HG02623 (cell line): ENCODE results near the gene UGT1A1.

Source experiments
- ATAC-seq: cut with Tn5 transposase; IDR thresholded peaks from one replicate; pipeline ENCODE4 v1.9.1; 2021; ENCODE audit warnings: moderate library complexity; ENCODE audit not compliant: unreplicated experiment

UGT1A1 gene

DNA sequence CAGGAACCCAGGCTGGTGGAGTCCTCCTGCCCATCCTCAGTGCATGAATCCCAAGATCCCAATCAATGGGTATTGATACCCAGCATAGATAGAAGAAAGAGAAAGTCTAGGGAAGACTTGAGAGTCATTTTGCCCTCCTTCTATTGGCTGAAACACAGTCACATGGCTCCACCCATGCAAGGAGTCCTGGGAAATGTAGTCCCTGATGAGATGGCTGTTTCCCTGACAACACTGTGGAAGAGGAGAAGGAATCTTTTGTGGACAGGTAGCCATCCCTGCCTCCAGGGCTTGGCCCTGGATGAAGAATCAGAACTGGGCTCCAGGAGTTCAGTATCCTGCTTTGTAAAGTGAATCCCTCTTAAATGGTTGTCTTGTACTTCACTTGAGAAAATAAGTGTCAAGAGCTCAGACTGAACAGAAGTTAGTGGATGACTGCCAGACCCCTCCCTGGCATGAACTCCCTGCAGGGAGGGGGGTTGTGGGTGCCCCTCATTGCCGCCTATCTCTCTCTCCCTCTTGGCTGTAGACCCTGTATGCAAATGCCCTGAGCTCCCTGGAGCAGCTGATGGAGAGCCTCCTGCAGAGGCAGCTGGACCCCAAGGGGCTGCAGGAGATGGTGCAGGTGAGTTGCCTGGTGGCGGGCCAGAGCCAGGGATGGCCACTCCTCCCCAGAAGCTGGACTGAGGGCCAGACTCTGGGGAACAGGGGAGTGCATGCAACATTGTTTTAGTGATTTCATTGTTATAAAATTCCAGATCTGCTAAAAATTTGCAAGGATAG, 54.2 kb downstream of the UGT1A1 start:
- ATAC-seq: no peak

DNA sequence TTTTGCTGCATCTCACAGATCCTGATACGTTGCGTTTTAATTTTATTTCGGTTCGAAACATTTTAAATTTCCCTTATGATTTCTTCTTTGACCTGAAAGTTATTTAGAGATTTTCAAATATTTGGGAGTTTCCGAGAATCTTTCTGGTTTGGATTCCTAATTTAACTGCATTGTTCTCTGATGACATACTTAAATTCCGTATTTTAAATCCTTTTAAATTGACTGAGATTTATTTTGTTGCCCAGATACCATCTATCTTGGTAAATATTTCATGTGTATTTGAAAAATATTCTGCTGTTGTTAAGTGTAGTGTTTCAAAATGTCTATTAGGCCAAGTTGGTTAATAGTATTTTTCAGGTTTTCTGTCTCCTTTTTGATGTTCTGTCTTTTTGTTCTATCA, 55.8 kb downstream of the UGT1A1 start:
- no peak for ATAC-seq

DNA sequence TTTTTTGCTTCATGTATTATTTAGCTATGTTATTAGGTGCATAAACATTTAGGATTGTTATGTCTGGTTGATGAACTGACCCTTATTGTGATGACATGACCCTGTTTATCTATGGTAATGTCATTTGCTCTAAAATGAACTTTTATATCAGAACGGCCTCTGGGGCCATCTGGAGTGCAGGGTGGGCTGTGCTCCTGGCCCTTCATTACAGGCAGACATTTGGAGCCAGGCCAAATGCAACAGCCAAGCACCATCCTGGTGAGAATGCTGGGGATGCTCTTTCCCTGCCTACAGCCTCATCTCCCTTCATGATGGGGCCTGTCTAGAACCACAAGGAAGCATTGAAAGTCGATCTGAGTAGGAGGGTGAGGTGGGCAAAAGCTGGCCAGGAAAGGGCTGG, 56.3 kb downstream of the UGT1A1 start:
- no peak for ATAC-seq

DNA sequence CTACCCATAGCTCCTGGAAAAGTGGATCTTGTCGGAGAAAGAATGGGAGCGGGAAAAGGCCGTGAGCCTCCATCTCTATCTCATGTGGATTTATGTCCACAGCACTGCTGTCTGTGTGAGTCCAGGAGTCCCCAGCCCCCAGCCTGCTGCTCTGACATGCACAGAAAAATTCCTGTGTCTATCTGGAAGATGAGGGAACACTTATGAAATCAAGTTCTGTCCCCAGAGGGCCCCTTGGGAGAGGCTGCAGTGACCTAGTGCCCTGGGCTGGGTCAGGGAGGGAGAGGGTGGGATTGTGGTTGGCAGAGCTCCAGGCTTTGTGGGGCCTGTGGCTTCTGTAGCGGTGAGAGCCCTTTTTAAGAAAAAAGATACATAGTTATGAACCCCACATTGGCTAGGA, 56.7 kb downstream of the UGT1A1 start:
- ATAC-seq: no peak

DNA sequence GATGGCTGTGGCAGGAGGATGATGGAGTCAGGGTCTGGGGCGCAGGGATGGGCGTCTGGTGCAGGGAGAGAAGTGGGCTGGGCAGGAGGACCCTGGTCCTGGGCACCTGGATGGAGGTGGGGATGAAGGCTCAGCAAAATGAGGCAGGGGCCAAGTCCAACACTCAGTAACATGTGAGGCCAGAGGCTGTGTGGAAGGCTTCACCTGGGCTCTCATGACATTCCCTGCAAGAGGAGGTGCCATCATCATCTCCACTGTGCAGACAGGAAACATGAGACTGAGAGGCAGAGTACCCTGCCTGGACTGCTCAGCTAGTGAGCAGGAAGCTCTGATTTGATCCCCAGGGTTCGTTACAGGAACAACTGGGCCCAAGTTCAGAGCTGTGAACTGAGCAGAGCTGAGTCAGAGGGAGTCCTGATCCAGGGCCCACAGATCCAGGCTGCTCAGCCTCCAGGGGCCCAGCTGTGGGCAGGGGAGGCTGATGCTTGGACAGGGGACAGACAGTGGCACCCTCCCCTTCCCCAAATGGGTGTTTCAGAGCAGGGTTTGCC, 57.4 kb downstream of the UGT1A1 start:
- no peak for ATAC-seq

DNA sequence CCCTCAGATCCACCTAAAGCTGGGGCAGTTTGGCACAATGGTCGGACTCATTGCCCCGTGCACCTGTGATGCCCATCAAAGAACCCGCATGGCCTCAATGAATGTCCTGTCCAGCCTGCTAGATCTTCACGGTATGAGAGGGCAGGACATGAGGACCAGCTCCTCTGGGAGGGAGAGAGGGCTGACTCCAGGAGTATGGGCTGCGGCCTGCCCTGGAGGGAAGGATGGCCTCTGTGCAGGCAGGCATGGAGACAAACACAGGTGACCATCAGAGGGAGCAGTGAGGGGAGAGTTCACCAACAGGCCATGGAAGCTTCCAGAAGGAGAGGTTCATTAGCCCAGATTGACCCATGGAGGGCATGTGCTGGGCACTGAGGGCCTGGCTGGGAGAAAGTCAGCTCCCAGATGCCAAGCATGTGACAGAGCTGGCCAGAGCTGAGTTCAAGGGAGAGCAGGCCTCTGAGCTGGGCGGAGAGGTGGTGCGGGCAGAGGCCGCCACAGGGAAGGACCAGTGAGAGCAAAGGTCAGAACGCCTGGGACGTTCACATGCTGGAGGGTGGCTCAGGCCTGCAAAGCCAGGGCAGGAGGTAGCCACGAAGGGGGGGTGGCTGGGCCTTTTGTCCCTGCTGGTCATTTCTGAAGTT, 58.0 kb downstream of the UGT1A1 start:
- ATAC-seq: no peak

DNA sequence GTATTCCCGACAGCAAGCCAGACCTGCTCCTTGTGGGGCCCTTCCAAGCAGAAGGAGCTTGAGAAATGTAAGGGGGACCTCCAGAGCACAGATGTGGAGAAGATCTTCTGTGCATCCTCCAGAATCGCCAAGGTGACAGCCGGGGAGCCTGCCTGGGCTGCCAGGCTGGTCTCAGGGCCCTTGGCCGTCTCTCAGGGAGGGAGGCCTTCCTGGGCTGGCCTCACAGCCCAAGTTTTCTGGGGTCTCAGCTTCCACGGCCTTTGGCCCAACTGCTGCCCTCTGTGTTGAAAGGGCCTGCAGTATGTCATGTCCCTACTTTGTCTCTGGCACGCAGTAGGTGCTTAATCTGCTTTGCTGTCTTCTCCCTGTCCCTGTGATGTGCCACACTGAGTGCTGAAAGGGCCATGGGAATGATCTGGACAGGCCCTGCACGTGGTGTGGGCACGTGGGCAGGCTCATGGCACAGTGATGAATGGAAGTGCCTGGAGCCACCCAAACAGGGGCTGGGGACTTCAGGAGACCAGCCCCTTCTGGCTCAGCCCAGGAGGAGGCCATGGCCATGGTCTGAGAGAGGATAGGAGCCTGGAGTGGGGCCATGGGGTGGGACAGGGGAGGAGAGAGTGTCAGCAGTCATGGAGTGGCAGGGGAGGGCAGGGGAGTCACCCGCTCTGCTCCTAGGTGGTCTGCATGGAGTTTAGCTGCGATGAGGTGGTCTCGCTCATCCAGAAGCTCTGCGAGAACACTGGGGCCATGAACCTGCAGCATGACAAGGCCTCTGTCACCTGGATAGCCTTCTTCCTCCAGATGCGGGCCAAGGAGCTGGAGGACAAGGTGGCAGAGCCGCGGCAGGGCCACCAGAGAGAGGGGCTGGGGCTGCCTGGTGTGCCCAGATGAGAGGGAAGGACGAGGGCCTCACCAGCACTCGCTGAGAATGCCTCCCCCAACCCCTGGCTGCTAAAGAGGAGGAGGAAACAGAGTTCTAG, 58.9 kb downstream of the UGT1A1 start:
- ATAC-seq: no peak

DNA sequence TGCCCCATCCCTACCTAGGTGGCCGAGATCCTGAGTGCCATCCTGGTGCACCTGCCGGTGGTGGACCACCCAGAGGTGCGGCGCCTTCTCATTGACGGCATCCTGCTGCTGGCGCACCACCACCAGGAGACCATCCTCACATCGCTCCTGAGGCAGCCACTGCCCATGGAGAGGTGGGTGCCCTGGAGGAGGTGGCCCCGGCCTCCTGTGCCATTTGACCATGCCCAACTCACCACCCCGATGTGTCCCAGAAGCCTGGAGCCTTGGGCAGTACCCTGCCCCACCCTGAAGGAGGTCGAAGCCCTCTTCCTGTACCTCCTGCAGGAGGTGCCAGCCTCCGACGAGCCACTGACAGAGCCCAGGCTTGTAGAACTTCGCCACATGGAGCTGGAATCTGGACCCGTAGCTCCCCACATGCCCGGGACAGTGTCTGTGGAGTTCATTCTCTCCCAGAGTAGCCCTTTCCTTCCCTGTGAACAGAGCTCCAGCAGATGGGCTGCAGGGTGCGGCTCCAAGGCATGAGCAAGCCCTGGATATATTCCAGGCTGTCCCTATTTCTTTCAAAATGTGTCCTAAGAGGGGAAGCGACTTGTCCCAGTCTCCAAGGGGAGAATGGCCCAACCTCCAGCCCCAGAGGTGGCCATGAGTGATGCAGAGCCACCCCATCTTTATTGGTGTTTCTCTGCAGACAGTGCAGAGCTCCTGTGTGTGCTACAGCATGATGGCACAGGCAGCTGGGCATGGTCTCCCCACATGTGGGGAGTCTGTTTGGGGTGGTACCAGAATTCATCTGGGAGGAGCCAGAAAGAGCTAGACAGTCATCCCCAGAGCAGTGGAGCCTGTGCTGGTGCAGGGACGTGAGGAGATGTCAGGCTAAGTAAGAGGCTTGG, 60.1 kb downstream of the UGT1A1 start:
- no peak for ATAC-seq

DNA sequence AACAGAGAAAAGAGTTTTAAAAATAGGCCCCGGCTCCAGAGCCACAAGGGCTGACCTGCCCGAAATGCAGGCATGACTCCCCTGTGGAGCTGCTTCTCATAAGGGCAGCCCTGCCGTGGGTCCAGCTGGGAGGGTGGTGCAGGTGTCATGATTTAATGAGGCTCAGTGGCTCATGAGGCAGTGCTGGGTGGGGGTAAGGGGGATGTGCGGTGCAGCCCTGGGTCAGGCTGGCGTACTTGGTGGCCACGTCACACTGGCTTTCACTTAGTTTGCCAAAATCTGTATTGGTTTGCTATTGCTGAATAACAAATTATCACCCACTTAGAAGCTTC, 60.7 kb downstream of the UGT1A1 start:
- ATAC-seq: no peak

DNA sequence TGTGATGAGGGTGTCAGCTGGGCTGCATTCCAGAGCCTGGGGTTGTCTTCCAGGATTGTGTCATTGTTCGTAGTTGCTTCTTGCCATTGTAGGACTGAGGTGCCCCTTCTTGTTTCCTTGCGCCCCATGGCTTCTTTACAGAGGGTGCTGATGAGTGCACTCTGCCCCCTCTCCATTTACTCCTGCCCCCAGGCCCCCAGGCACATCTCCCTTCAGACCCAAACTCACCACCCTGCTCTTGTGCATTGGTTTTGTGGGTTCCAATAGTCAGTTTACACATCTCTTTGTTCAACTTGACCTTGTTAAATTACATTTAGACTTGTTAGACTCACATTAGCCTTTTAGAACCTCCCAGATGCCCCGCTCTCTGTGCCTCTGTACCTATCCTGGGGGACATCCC, 61.1 kb downstream of the UGT1A1 start:
- ATAC-seq: no peak

DNA sequence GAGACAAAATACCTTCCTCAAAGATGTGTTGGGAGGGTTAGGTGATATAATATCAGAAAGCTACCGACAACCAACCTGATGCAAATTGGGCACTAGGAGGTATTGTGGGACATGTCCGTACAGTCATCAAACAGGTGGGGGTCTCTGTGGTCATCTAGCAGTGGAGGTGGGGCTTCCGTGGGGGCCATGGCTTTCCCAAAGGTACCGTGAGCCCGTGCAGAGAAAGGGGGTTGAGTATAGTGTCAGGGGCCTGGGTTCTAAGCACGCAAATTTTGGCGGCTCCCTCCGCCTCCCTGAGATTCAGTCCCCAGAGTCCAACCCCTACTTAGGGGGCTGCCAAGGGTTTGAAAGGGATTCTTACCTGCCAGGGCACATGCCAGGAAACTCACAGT, 61.6 kb downstream of the UGT1A1 start:
- no peak for ATAC-seq

DNA sequence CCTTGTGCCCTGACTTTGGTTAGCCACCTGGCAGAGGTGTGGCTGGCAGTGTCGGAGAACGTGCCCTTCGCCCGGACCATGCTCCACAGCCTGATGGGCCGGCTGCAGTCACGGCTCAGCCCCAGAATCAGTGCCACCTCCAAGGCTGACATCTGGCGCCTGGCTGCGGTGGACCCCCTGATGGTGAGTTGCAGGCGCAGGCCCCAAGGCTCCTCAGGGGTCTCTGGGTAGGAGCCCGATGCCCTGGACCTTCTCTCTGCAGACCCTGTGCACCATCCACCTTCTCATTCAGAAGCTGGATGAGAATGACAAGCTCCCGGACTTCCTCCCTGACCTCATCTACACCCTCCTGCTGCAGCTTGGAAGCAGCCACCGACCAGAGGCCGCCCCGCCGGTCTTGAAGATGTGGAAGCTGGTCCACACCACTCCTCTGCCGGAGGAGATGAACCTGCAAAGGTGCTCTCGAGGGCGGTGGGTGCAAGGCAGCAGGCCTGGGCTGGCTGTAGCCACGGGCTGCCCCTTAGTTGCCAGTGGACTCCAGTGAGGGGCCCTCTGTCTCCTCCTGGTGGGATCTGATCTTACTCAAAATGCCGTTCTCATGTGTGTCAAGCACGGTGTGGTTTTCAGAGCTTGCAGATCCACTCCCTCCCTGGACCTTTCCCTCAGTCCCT, 62.2 kb downstream of the UGT1A1 start:
- no peak for ATAC-seq
